Calu3 (cell line): ENCODE data around the gene CLDN14. TPM values are rescaled to one million over a fixed set of nuclear protein-coding genes. Genes with fewer than 3 reads are reported as not detected.

ENCODE experiments used
- BruUV-seq: library from RNA; stranded (reverse); fragments of 400-500 nt; replicated peaks from 2 replicates; lab custom pipeline; 2021; lab: Mats Ljungman, UMichigan
- CTCF ChIA-PET: fragments of 300-600 bp; sonication (Branson Sonifier 250); formaldehyde crosslinking; loops from one replicate; lab custom pipeline; 2022; ENCODE audit warnings: antibody characterized with exemption; lab: Charles Lee
- DNase-seq: peaks from one replicate; pipeline ENCODE4 v3.0.0; 2022
- H3K27ac Mint-ChIP-seq: one replicate; pipeline ENCODE4 v1.8.0; 2022; ENCODE audit warnings: mixed read lengths; ENCODE audit not compliant: unreplicated experiment
- H3K27me3 Mint-ChIP-seq: one replicate; pipeline ENCODE4 v1.8.0; 2022; ENCODE audit warnings: mixed read lengths; ENCODE audit not compliant: unreplicated experiment
- H3K36me3 Mint-ChIP-seq: one replicate; pipeline ENCODE4 v1.8.0; 2022; ENCODE audit warnings: mild to moderate bottlenecking, moderate library complexity, mixed read lengths; ENCODE audit not compliant: insufficient read depth, unreplicated experiment
- H3K4me1 Mint-ChIP-seq: one replicate; pipeline ENCODE4 v1.8.0; 2022; ENCODE audit warnings: mild to moderate bottlenecking, low read depth, mixed read lengths; ENCODE audit not compliant: unreplicated experiment
- H3K4me3 Mint-ChIP-seq: one replicate; pipeline ENCODE4 v1.8.0; 2022; ENCODE audit warnings: mild to moderate bottlenecking, low read depth, moderate library complexity, mixed read lengths; ENCODE audit not compliant: unreplicated experiment
- H3K9me3 Mint-ChIP-seq: one replicate; pipeline ENCODE4 v1.8.0; 2022; ENCODE audit warnings: low read depth, mixed read lengths; ENCODE audit not compliant: unreplicated experiment
- intact Hi-C: fragments of 100-400 bp; cut with micrococcal nuclease; formaldehyde crosslinking; loops from one replicate; pipeline ENCODE4 v1.10.0; 2022; ENCODE audit not compliant: unreplicated experiment
- total RNA-seq: library from RNA; stranded (reverse); gene quantifications from 2 replicates; pipeline ENCODE4 v1.2.3, GENCODE V29; 2022
- TF ChIP-seq, protein P1 (sequence below): fragments of 200-600 bp; IDR thresholded peaks from one replicate; pipeline ENCODE4 v1.8.0; 2022; ENCODE audit warnings: antibody characterized with exemption; ENCODE audit not compliant: unreplicated experiment

CLDN14 gene
- total RNA-seq, 1 experiment from 2014 or later, result not detected

DNA sequence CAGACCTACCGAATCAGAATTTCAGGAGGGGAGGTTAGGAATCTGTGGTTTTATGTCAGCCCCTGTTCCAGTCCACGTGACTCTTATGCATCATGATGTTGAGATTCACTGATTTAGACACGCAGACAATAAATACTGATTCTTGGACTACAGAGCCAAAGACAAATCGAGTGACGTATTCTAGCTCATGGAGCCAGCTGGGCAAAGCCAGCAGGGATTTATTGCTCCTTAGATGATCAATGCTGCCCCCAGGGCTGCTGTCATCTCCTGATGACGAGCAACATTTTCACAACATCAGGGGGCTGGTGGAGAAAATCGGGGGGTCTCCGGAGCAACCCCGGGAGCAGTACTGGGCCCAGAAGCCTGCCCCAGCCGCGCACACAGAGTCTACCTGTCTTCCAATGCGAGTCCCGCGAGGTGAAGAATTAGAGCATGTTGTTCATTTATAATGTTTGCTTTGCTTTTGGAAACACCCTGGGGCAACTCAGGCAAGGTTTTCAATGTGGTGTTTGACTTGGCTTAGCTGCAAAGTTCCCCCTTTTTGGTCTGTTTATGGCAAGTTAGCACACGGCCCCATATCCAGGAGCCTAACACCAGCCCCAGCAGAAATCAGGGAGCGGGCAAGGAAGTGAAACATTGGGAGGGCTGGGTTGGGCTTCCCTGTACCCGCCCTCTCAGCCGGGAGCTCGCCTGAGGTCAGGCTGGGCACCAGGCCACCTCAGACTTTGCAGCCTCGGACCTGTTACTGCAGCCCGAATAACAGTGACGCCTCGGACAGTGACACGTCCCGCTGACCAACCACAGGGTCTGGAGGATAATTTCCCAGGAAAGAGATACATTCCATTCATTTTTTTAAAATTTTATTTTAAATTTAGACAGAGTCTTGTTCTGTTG is 19.9 kb upstream of the CLDN14 start:
- Mint-ChIP-seq H3K4me3 (no peak overlapping the region), H3K27ac (no peak overlapping the region), H3K9me3 (no peaks in the 10 kb centered on the region), H3K36me3 (no peaks in the 10 kb centered on the region), H3K4me1 (no peaks in the 10 kb centered on the region), H3K27me3 (no peaks in the 10 kb centered on the region)
- BruUV-seq, result no TSS peak
- intact Hi-C loops, result loop anchor here (5.0 kb wide), 1 partner anchor 427 kb away; no protein-coding TSS in a partner anchor
- CTCF ChIA-PET, result no interaction called here
- TF ChIP-seq, protein P1, sequence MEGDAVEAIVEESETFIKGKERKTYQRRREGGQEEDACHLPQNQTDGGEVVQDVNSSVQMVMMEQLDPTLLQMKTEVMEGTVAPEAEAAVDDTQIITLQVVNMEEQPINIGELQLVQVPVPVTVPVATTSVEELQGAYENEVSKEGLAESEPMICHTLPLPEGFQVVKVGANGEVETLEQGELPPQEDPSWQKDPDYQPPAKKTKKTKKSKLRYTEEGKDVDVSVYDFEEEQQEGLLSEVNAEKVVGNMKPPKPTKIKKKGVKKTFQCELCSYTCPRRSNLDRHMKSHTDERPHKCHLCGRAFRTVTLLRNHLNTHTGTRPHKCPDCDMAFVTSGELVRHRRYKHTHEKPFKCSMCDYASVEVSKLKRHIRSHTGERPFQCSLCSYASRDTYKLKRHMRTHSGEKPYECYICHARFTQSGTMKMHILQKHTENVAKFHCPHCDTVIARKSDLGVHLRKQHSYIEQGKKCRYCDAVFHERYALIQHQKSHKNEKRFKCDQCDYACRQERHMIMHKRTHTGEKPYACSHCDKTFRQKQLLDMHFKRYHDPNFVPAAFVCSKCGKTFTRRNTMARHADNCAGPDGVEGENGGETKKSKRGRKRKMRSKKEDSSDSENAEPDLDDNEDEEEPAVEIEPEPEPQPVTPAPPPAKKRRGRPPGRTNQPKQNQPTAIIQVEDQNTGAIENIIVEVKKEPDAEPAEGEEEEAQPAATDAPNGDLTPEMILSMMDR, result no peak
- no peak for DNase-seq

DNA sequence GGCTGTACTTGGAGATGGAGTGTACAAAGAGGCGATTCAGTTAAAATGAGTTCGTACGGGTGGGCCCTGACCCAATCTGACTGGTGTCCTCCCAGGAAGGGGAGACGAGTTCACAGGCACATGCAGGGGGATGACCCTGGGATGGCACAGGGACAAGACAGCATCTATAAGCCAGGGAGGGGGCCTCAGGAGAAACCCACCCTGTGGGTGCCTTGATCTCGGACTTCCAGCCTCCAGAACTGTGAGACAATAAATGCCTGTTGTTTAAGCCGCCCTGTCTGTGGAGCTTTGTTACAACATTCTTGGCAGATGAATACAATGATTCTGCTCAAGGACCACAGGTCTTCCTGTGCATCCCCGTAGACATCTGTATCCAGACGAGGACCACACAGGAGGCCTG is 14.6 kb upstream of the CLDN14 start:
- TF ChIP-seq, protein P1, result no peak
- H3K36me3 Mint-ChIP-seq, result no peaks in the 10 kb centered on the region
- intact Hi-C loops, result no loop called here
- no peaks in the 10 kb centered on the region for H3K9me3 Mint-ChIP-seq
- no peak overlapping the region for H3K27ac Mint-ChIP-seq
- no TSS peak for BruUV-seq
- H3K27me3 Mint-ChIP-seq, result no peaks in the 10 kb centered on the region
- DNase-seq, result no peak
- CTCF ChIA-PET, result no interaction called here
- H3K4me1 Mint-ChIP-seq, result no peaks in the 10 kb centered on the region
- no peak overlapping the region for H3K4me3 Mint-ChIP-seq

DNA sequence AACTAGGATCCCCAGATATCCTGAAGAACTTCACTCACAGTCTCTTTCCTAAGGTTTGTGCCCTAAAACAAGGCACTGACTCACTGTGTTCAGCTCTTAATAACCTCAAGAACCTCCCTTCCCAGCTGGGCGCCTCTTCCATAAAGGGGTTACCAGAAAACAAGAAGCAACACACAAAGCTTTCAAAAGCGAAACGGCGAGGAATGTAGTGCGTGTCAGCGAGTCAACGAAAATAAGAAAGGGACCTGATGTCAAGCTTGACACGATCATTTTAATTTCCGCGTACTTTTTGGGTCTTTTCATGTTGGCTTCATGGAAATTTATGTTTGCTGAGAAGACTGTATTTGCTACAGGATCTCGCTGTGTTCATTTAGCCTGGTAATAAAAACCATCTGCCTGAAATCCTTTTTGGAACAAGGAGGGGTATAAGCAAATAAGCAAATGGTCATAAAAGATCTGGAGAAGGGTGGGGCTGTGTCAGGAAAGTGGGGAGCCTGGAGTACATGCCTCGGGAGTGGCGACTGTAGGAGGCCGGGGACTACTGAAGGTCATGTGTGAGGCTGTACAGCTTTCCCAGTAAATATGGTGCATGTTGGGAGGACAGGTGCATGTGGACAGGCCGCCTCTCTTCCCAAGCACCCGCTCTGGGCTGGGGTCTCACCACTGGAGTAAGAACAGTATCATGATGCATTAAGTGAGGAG is 11.4 kb upstream of the CLDN14 start:
- Mint-ChIP-seq H3K9me3 (no peaks in the 10 kb centered on the region), H3K36me3 (no peaks in the 10 kb centered on the region), H3K4me1 (no peaks in the 10 kb centered on the region), H3K27ac (no peak overlapping the region), H3K4me3 (no peak overlapping the region), H3K27me3 (no peaks in the 10 kb centered on the region)
- BruUV-seq, result no TSS peak
- CTCF ChIA-PET, result no interaction called here
- DNase-seq, result no peak
- intact Hi-C loops, result no loop called here
- TF ChIP-seq, protein P1, result no peak

DNA sequence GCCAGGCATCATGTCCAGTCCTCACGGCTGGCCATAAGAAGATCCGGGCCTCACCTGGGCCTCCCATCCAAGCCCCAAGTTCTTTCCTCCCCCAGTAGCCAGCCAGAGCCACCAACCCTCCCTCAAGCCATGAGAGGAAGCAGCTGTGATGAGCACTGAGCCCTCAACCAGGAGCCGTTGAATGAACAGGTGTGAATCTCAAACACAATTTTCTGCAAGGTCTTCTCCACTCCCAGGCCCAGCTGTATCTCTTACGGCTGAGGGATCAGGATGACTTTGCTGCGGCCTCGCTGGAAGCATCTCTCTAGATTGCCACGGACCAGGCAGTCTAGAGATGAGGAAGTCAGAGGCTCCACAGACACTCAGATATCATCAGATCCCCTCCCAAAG is 9.8 kb upstream of the CLDN14 start:
- BruUV-seq, result no TSS peak
- intact Hi-C loops, result no loop called here
- H3K4me3 Mint-ChIP-seq, result no peak overlapping the region
- H3K27ac Mint-ChIP-seq, result no peak overlapping the region
- no peaks in the 10 kb centered on the region for H3K9me3 Mint-ChIP-seq
- CTCF ChIA-PET, result no interaction called here
- no peaks in the 10 kb centered on the region for H3K4me1 Mint-ChIP-seq
- no peaks in the 10 kb centered on the region for H3K27me3 Mint-ChIP-seq
- DNase-seq, result no peak
- H3K36me3 Mint-ChIP-seq, result no peaks in the 10 kb centered on the region
- TF ChIP-seq, protein P1, result no peak
